DOHH2 (cell line): Measurements from ENCODE around the gene BMS1.

Experiments
- H3F3A ChIP-seq: fragments of 200-600 bp; sonication (generic), shearing (Covaris generic); 2 replicates; pipeline ENCODE4 v1.6.0; 2016; ENCODE audit warnings: antibody characterized with exemption, mild to moderate bottlenecking; ENCODE audit not compliant: control insufficient read depth, insufficient read depth
- H3K27ac ChIP-seq: fragments of 200-600 bp; sonication (generic); 2 replicates; pipeline ENCODE4 v1.5.1; 2014; ENCODE audit warnings: low read depth, mild to moderate bottlenecking, low read length, moderate library complexity
- H3K27me3 ChIP-seq: fragments of 200-600 bp; sonication (generic); 2 replicates; pipeline ENCODE4 v1.6.1; 2014; ENCODE audit warnings: mild to moderate bottlenecking, low read length, mixed read lengths; ENCODE audit not compliant: control insufficient read depth
- H3K36me3 ChIP-seq: fragments of 200-600 bp; sonication (generic); 2 replicates; pipeline ENCODE4 v1.6.1; 2014; ENCODE audit warnings: mild to moderate bottlenecking, low read length, moderate library complexity, mixed read lengths; ENCODE audit not compliant: control insufficient read depth
- H3K4me1 ChIP-seq: fragments of 200-600 bp; sonication (generic); 2 replicates; pipeline ENCODE4 v1.6.1; 2014; ENCODE audit warnings: mild to moderate bottlenecking, low read length, mixed read lengths; ENCODE audit not compliant: control insufficient read depth
- H3K4me2 ChIP-seq: fragments of 200-600 bp; sonication (generic); 2 replicates; pipeline ENCODE4 v1.6.0; 2014; ENCODE audit warnings: mild to moderate bottlenecking, low read length, moderate library complexity
- H3K4me3 ChIP-seq: fragments of 200-600 bp; sonication (generic); 2 replicates; pipeline ENCODE4 v1.5.1; 2014; ENCODE audit warnings: mild to moderate bottlenecking, low read length, mixed read lengths
- H3K79me2 ChIP-seq: fragments of 200-600 bp; sonication (generic); 2 replicates; pipeline ENCODE4 v1.6.1; 2014; ENCODE audit warnings: mild to moderate bottlenecking, low read length, mixed read lengths; ENCODE audit not compliant: control insufficient read depth
- H3K9me2 ChIP-seq: fragments of 200-600 bp; sonication (generic); replicated peaks from 2 replicates; pipeline ENCODE4 v1.6.1; 2014; ENCODE audit warnings: mild to moderate bottlenecking, low read length, mixed read lengths; ENCODE audit not compliant: control insufficient read depth
- H3K9me3 ChIP-seq: fragments of 200-600 bp; sonication (generic); 2 replicates; pipeline ENCODE4 v1.6.1; 2014; ENCODE audit warnings: antibody characterized with exemption, low read length, mixed read lengths; ENCODE audit not compliant: control insufficient read depth, insufficient read depth
- H4K20me1 ChIP-seq: fragments of 200-600 bp; sonication (generic); 2 replicates; pipeline ENCODE4 v1.6.0; 2014; ENCODE audit warnings: low read depth, mild to moderate bottlenecking, antibody characterized with exemption, low read length, moderate library complexity; ENCODE audit not compliant: control insufficient read depth, insufficient read depth
- CTCF ChIP-seq: fragments of 200-600 bp; sonication (generic); IDR thresholded peaks from one replicate; pipeline ENCODE4 v1.5.1; 2014; ENCODE audit warnings: antibody characterized with exemption, mild to moderate bottlenecking, low read depth, low read length; ENCODE audit not compliant: poor library complexity, severe bottlenecking
- EZH2phosphoT487 ChIP-seq: fragments of 200-600 bp; sonication (generic); IDR thresholded peaks from 2 replicates; pipeline ENCODE4 v1.6.1; 2017; ENCODE audit warnings: borderline replicate concordance, mild to moderate bottlenecking, antibody characterized with exemption, low read length, moderate library complexity, mixed read lengths

Gene BMS1

GRCh38 chr10:42790835-42791234 lies 8.2 kb downstream of the BMS1 start:
- no peaks in the 10 kb centered on the region for H3F3A ChIP-seq
- H4K20me1 ChIP-seq: no peaks in the 10 kb centered on the region
- TF ChIP-seq EZH2phosphoT487 (no peak), CTCF (no peak)
- no peak overlapping the region for H3K27ac ChIP-seq
- peaks cover 89% of the 10 kb centered on the region for H3K36me3 ChIP-seq
- no peak overlapping the region for H3K4me2 ChIP-seq
- no peaks in the 10 kb centered on the region for H3K27me3 ChIP-seq
- no peaks in the 10 kb centered on the region for H3K9me2 ChIP-seq
- no peaks in the 10 kb centered on the region for H3K9me3 ChIP-seq
- peaks cover 4% of the 10 kb centered on the region; the same call in 1 of the 2 replicates for H3K79me2 ChIP-seq
- H3K4me3 ChIP-seq: no peak overlapping the region
- H3K4me1 ChIP-seq: no peaks in the 10 kb centered on the region

GRCh38 chr10:42795701-42796100 lies 13.1 kb downstream of the BMS1 start:
- H4K20me1 ChIP-seq: no peaks in the 10 kb centered on the region

GRCh38 chr10:42801135-42801534 lies 18.5 kb downstream of the BMS1 start:
- no peak overlapping the region for H3K4me2 ChIP-seq
- H3K9me2 ChIP-seq: no peaks in the 10 kb centered on the region
- TF ChIP-seq EZH2phosphoT487: no peak
- no peak for TF ChIP-seq CTCF
- no peaks in the 10 kb centered on the region for H3K27me3 ChIP-seq
- no peak overlapping the region for H3K4me3 ChIP-seq
- H3K4me1 ChIP-seq: no peaks in the 10 kb centered on the region
- H3K36me3 ChIP-seq: peaks cover 91% of the 10 kb centered on the region
- no peak overlapping the region for H3K27ac ChIP-seq
- no peaks in the 10 kb centered on the region; the same call in 1 of the 2 replicates for H3K79me2 ChIP-seq
- H4K20me1 ChIP-seq: no peaks in the 10 kb centered on the region
- no peaks in the 10 kb centered on the region for H3F3A ChIP-seq
- H3K9me3 ChIP-seq: no peaks in the 10 kb centered on the region

More at GRCh38 chr10:42795701-42796100, 13.1 kb downstream of the BMS1 start:
- H3K9me3 ChIP-seq: no peaks in the 10 kb centered on the region
- TF ChIP-seq EZH2phosphoT487 (no peak), CTCF (no peak)
- no peak overlapping the region for H3K4me2 ChIP-seq
- H3K27me3 ChIP-seq: no peaks in the 10 kb centered on the region
- H3K4me1 ChIP-seq: no peaks in the 10 kb centered on the region
- no peaks in the 10 kb centered on the region for H3K9me2 ChIP-seq
- H3K79me2 ChIP-seq: no peaks in the 10 kb centered on the region
- H3K36me3 ChIP-seq: peaks cover 92% of the 10 kb centered on the region
- H3F3A ChIP-seq: no peaks in the 10 kb centered on the region
- no peak overlapping the region for H3K4me3 ChIP-seq
- H3K27ac ChIP-seq: no peak overlapping the region
